Brain microvascular endothelial cell (primary cell): Measurements from ENCODE around the gene PECR.

Experiments used
- DNase-seq: peaks from one replicate; pipeline ENCODE4 v3.0.0-alpha.2; 2020
- H3K27ac ChIP-seq: fragments of 250-450 bp; sonication (Bioruptor Pico); 2 replicates; pipeline ENCODE4 v1.5.1; 2020; ENCODE audit warnings: mild to moderate bottlenecking, moderate library complexity
- H3K27me3 ChIP-seq: fragments of 250-450 bp; sonication (Bioruptor Pico); replicated peaks from 2 replicates; pipeline ENCODE4 v1.5.1; 2020; ENCODE audit warnings: mild to moderate bottlenecking
- H3K36me3 ChIP-seq: fragments of 250-450 bp; sonication (Bioruptor Pico); replicated peaks from 2 replicates; pipeline ENCODE4 v1.5.1; 2020; ENCODE audit warnings: mild to moderate bottlenecking
- H3K4me3 ChIP-seq: 2 replicates; pipeline ENCODE4 v1.5.1; 2011; ENCODE audit warnings: low read depth, mild to moderate bottlenecking, control low read depth, low read length, moderate library complexity
- in situ Hi-C: cut with HindIII; loops from 2 replicates; pipeline ENCODE4 v1.10.0; 2017; ENCODE audit warnings: low sequenced_read_pairs, low pct_ligation_motif_present
- TF ChIP-seq, protein P1 (sequence below): IDR thresholded peaks from 2 replicates; pipeline ENCODE4 v1.5.1; 2011; ENCODE audit warnings: low read depth, mild to moderate bottlenecking, moderate library complexity, low read length, control low read depth, inconsistent platforms; ENCODE audit errors: missing control alignments

Gene PECR

DNA sequence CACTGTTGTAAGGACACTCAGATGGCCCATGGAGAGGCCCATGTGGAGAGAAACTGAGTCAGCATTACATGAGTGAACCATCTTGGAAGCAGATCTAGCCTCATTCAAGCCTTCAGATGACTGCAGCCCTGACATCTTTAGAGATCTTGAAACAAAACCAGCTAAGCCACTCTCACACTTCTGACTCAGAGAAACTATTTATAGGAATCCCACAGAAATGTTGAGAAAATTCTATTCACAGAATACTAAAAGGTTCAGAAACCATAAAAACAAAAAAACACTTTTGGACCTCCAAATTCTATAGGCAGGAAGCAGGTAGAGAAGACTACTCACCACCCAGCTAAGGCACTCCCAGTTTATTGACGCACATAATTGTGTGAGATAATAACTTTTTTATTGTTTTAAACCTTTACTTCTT, 8.8 kb upstream of the PECR start:
- no peaks in the 10 kb centered on the region for H3K27me3 ChIP-seq
- in situ Hi-C loops: no loop called here
- H3K27ac ChIP-seq: no peak overlapping the region
- peak; percentile 37 for DNase-seq
- H3K36me3 ChIP-seq: no peaks in the 10 kb centered on the region
- TF ChIP-seq, protein P1, sequence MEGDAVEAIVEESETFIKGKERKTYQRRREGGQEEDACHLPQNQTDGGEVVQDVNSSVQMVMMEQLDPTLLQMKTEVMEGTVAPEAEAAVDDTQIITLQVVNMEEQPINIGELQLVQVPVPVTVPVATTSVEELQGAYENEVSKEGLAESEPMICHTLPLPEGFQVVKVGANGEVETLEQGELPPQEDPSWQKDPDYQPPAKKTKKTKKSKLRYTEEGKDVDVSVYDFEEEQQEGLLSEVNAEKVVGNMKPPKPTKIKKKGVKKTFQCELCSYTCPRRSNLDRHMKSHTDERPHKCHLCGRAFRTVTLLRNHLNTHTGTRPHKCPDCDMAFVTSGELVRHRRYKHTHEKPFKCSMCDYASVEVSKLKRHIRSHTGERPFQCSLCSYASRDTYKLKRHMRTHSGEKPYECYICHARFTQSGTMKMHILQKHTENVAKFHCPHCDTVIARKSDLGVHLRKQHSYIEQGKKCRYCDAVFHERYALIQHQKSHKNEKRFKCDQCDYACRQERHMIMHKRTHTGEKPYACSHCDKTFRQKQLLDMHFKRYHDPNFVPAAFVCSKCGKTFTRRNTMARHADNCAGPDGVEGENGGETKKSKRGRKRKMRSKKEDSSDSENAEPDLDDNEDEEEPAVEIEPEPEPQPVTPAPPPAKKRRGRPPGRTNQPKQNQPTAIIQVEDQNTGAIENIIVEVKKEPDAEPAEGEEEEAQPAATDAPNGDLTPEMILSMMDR: no peak
- H3K4me3 ChIP-seq: no peak overlapping the region

DNA sequence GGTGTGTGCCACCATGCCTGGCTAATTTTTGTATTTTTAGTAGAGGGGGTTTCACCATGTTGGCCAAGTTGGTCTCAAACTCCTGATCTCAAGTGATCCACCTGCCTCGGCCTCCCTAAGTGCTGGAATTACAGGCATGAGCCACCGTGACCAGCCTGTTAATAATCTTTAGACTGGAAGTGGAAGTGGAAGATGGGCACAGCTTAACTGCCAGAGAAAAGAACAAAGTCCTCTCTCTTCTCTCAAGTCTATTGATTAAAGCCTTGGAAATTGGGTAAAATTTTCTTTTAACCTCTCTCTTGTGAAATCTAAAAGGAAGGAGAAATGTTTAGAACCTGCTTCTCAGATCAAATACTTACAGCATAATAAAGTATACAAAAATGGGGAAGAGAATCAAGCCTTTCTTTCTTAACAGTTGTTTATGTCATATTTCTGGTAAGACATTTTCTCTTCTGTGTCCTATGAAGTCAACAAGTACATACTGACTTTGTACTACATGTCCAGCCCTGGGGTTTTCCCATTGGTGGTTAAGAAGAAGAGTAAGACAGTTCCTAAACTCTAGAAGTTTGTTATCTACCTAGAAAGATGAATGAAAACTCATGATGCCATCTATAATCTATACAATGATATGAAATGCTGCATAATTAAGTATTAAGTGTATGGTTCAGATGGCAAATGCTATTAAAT, 4.7 kb upstream of the PECR start:
- TF ChIP-seq, protein P1: no peak
- in situ Hi-C loops: no loop called here
- no peak overlapping the region for H3K4me3 ChIP-seq
- no peak overlapping the region for H3K27ac ChIP-seq
- no peaks in the 10 kb centered on the region for H3K36me3 ChIP-seq
- DNase-seq: no peak
- no peaks in the 10 kb centered on the region for H3K27me3 ChIP-seq

DNA sequence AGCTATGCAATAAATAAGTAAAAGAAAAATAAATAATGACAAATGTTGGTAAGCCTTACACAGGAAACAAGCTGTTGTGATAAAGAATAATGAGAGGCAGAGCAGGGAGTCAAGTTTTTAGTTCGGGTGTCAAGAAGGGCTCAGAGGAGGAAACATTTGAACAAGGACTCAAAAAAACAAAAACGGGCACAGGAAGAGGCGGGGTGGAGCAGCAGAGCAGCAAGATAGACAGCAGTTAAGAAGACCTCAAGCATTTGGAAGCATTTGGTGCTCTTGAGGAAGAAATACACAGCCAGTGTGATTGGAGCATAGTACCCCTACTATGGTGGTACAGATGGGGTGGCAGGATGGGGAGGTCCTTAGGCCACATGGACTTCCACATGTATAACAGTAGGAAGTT, 2.9 kb upstream of the PECR start:
- H3K27ac ChIP-seq: no peak overlapping the region
- DNase-seq: no peak
- H3K27me3 ChIP-seq: no peaks in the 10 kb centered on the region
- in situ Hi-C loops: no loop called here
- no peak overlapping the region for H3K4me3 ChIP-seq
- H3K36me3 ChIP-seq: no peaks in the 10 kb centered on the region
- TF ChIP-seq, protein P1: no peak

DNA sequence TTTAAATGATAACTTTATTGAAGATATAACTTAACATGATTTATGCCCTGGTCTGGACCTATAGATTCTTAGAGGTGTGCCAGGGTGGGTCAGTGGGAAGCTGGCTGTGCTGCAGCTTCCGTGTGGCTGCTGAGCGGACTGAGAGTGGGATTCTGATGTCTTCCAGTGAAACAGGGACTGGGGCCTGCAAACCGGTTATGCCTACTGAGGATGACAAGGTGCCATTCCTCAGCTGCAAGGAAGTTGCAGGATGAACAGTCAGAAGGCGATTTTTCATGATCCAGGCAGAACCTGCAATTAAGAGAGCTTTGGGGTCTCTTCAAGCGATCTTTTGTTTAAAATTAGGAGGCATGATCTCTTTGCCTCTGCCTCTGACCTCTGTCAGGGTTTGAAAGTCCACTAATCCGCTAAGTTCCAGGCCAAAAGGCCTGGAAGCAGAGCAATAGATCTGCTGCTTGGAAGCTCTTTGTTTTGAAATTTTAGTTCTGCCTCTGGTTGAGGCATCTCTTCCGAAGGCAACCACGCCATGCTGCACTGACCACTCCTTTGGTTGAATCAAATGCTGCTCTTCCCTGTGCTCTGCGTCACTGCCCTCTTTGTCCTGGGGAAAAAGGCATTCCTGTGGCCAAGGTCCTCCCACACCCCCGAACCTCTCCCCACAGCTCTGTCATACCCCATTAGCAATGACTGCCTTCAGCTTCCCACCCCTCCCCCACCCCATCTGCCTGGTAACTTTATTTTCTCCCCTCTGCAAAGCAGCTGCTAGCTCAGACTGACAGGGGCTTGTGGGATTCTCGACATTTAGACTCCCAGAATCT, 2.1 kb upstream of the PECR start:
- H3K27ac ChIP-seq: no peak overlapping the region
- peak; percentile 38 for DNase-seq
- TF ChIP-seq, protein P1: no peak
- no peaks in the 10 kb centered on the region for H3K36me3 ChIP-seq
- H3K27me3 ChIP-seq: no peaks in the 10 kb centered on the region
- peak overlapping the region; percentile 15 for H3K4me3 ChIP-seq
- in situ Hi-C loops: no loop called here

DNA sequence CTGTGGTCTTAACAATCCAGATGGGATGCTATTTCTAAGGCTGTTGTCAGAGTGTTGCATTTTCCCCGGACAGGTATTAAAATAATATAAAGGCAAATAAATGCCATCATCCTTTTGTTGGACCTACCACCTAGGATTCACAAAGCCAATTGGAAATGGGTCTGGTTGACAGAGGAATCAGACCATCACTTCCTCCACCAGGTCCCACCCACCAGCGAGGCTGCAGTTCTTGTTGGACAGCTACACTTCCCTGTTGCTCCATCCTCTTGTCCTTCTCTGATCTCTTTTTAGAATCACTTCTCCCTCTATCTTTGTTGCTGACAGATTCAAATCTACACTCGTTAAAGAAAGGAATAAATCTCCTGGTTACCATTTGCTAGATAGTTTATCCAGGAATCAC, 1.2 kb upstream of the PECR start:
- Histone ChIP-seq H3K36me3 (no peaks in the 10 kb centered on the region), H3K27me3 (no peaks in the 10 kb centered on the region), H3K4me3 (peak overlapping the region; percentile 80), H3K27ac (no peak overlapping the region)
- in situ Hi-C loops: no loop called here
- TF ChIP-seq, protein P1: no peak
- DNase-seq: no peak
